Hematopoietic multipotent progenitor cell (in vitro differentiated cells): ENCODE data around the gene PROK1. TPM values are rescaled to one million over a fixed set of nuclear protein-coding genes. Genes with fewer than 3 reads are reported as not detected.

ENCODE experiments used
- DNase-seq, 3 donors: peaks; one replicate each; pipeline ENCODE4 v3.0.0-alpha.2; 2011 to 2015; ENCODE audit warnings: low read depth in 2 of 3, low spot score in 2 of 3
- total RNA-seq: library from RNA; depleted of rRNA; stranded (reverse); fragments of >200 nt; gene quantifications from one replicate; pipeline ENCODE4 v1.2.3, GENCODE V29; 2012

The PROK1 gene
- total RNA-seq, 1 donor, result under 0.01 TPM

DNA sequence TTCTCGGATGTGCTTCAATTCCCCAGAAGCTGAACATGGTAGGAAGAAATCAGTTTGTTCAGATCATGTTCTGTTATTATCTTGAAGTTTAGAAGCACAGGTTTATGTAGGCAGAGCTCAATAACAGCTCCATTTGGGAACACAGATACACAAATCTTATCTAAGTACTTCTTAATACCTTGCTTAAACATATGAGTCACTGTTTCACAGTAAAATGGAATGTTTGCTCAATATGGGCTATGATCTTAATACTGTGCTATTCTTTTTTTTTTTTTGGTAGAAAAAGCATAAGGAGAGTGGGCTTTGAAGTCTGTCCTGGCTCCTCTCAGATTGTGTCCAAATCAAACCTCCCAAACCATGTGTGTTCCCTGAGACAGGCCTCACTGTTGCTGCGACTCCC is 13.4 kb downstream of the PROK1 start:
- DNase-seq, result no peak

DNA sequence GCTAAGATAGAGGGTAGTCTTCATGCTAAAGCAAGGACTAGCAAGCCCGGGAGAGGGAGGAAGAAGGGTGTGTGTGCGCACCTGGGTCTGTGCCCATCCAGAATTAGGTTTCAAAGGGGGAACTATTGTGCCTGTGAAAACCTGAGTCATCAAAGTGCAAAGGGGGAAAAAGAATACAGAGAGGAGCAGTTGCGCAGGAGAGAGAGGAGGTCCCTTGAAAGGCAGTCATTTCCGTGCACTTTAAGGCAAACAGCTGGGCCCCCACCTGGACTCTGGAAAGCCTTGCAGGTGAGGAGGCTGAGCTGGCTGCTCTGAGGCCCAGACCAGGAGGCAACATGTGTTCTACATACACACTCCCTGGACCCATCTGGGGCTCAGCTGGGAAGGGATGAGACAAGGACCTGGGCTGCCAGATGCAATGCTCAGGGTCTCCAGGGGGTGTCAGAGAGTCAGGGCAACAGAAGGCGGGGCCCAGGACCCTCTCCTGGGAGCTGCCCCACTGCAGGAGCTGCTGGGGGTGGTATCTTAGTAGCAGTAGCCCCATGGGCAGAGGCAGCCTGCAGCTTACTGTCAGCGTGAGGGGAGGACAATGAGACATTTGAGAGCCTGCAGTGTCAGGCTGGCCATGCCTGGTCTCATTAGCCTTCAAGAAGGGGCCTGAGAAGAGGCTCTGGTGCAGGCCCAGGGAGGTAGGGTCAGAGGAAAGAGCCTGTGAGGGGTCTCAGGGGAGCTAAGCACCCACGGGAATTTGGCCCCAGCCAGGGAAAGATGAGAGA is 14.3 kb downstream of the PROK1 start:
- DNase-seq, result no peak

- DNase-seq, result no peak
These were observed 14.9 kb downstream of the PROK1 start for GRCh38 chr1:110465814-110466380.

DNA sequence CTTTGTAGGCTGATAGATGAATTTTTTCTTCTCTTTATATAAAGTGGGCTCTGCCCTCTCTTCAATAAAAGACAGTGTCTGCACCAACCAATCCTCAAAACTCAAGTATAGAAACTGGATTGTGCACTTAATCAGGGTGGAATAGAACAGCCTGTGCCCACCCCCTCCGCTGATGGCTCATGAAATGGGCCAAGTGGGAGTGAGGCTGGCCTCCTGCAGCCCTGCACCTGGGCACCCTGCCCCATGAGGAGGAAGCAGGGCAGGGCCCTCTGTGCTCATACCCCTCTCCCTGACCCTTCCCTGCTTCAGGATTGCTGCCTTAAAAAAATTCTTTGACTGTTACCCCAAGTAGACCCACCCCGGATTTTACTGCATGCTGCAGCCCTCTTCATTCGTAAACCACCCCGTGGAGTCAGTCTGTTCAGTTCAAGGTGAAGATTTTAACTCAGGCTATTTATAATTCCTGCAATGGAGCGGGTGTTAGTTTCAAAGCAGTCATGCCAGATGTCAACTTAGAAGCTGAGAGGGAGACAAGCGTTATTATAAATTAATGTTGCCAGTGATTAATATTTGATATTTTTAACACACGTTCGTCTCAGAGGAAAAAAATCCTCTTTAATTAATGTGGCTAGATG is 15.8 kb downstream of the PROK1 start:
- DNase-seq, result no peak

DNA sequence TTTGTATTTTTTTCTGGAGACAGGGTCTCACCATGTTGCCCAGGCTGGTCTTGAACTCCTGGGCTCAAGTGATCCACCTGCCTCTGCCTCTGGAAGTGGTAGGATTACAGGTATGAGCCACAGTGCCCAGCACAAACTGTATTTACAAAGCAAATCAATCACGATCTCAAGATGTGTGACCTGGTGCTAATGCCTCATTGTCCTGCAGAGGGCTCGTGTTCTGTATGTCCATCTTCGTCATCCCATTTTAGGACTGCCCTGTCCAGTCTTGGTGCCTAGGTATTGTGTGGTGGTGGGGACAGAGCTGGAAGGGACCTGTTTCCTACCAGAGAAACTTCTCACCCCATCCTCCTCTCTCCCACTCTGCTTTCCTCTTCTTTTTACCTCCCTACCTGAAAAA is 20.2 kb downstream of the PROK1 start:
- no peak for DNase-seq

GRCh38 chr1:110472546-110472945 is 21.6 kb downstream of the PROK1 start:
- no peak for DNase-seq

DNA sequence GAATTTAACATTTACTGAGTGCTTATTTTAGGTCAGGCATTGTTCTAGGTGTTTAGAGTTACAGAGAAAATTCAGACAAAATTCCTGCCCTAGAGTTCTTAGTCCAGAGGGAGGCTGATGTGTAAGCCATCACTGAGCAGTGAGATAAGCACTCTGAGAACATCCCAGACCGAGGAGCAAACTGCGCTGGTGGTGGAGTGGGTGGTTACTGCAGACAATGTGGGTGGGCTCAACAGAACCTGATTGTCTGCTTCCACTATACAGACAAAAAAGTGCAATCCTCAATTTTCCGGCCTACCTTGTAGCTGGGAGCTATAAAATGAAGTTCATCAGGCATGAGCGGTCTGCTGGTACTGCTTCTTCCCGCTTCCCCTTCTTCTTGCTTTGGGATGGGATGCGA is 23.5 kb downstream of the PROK1 start:
- no peak for DNase-seq

DNA sequence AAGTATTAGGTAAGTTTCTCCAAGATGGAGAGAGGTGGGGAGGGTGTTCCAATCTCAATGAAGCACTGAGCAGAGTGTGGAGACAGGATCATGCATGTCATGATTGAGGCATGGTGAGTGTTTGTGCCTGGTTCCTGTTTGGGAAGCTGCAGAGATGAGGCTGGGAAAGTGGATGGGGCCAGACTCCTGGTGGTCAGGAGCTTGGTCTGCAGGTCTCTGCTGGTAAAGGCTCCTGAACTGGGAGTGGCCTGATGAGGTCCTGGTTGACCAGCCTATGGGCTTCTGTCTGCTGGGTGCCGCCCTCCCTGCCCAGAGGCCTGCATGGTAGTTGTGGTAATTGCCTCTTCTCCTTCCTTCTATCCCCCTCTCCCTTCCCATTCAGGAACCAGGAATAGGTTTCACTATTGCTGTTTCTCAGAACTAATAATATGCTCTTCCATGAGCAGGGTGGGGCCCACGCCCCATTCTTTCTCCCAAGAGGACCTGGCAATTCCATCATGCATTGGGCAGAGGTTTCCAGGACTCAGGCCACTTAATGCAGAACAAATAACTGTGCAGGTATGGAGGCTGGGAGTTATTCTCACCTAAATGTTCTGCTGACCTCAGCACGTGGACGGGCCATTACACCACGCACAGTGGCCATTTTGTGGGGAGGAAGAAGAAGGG is 24.5 kb downstream of the PROK1 start:
- no peak for DNase-seq

DNA sequence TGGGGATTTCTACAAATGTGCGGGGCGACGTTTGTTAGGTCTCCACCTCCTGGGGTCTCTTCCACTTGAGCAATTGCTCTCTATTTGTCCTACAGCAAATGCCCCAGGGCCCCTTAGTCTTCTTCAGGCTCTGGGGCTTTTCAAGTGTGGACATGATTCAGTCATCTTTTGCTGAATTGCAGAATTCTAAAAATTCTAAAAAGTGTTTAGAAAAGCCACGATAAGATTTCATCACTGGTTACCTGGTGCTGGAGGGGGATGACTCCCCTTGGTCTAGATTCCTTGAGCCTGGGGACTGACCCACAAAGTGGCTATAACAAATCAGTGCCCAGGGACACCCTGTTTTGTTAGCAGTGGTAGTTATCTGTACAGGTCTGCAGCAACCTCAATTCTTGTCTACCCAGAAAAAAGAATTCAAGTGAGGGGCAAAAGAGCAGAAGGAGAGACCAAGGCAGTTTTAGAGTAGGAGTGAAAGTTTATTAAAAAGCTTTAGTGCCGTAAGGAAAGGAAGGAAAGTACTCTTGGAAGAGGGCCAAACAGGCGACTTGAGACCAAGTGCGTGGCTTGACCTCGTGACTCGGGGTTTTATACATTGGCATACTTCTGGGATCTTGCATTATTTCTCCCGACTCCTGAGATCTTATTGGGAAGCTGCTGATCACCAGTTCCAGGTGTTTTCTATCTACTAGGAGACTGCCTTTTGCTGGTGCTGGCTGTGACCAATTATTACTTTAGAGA is 25.2 kb downstream of the PROK1 start:
- DNase-seq, result no peak

- no peak for DNase-seq
These were observed 26.1 kb downstream of the PROK1 start for GRCh38 chr1:110477041-110477440.

GRCh38 chr1:110477445-110477957 is 26.6 kb downstream of the PROK1 start:
- DNase-seq, result no peak

- DNase-seq, result no peak
These were observed 27.2 kb downstream of the PROK1 start for GRCh38 chr1:110477967-110478640.

DNA sequence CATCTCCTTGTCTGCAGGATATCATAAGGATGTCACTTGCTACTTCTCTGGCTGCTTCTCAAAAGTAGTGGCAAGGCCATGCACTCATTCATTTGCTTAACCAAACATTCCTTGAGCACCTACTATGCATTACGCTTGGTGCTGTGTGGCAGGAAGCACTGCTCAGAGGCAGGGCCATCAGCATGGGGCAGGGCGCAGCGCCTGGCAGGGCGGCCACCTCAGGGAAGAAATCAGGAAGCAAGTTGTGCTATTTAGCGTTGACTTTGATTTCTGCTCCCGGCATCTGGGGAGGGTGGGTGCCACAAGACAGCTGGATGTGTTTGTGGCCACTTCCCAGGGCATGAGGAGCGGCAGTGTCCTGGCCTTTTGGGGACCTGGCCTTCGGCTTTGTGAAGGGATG is 27.9 kb downstream of the PROK1 start:
- DNase-seq, result no peak

DNA sequence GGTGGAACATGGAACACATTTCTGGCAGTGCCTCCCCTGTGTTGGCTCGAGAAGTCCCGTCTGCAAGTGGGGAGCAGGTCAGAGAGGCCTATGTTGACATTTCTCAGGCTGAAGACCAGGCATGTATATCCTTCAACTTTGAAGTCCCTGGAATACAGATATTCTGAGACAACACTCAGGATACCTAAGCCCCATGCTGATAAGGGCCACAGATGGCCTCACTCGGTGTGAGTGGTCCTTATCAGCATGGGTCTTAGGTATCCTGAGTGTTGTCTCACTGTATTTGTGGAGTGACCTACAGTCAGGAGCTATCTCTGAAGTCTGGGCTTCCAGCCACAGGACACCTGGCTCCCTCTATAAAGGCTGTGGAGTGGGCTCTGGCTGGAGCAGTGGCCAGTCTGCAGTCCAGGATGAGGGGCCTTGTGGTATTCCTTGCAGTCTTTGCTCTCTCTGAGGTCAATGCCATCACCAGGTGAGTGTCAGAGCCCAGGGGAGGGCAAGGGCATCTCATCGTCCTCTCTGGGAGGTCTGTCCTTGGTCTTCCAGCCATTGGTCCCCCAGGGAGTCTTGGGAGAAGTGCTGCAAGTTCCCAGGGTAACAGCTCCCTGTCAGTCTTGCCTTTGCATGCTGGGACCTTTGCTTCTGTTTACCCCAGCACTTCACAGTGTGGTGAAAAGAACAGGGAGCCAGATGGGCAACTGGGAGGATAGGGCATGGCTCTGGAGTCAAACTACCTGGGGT is 29.6 kb downstream of the PROK1 start:
- no peak for DNase-seq

- no peak for DNase-seq
These were observed 31.1 kb downstream of the PROK1 start for GRCh38 chr1:110481968-110482623.

DNA sequence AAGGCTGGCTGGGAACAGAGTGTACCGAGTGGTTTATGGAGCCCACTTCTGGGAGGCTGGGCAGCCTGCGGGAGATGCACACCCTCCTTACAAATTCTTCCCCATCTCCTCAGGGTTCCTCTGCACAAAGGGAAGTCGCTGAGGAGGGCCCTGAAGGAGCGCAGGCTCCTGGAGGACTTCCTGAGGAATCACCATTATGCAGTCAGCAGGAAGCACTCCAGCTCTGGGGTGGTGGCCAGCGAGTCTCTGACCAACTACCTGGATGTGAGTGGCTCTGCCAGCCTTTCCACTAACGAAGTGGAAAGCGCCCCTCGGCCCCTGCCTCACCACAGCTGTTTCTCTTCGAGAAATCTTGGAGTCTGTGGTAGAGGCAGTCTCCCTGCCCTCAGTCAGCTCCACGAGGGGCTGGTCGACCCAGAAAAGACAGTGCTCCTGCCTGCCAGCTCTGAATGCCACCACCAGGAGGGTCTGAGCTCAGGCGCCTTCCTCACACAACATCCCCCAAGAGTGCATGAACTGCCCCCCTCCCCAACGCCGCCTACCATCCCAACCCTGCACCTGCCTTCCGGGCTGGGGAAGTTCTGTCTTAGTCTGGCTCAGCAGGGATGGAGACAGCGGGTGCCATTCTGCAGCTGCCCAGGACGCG is 31.8 kb downstream of the PROK1 start:
- DNase-seq, result no peak

DNA sequence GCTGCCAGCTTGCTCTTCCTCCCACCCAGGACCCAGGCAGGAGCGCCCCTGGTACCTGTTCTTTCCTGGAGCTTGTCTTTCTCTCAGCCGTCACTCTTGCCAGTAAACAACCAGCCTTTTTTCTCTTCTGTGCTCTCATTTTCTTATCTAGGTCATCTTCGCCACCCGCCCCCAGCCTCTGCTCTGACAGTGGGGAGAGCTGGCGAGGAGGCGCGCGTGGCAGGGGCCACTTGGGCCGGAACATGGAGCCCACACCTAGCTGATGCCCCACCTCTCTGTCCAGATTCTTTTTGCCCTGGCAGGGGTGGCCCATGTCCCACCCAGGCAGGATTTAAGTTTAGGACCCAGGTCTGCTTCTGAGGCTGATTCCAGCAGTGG is 32.3 kb downstream of the PROK1 start:
- DNase-seq, result no peak

- no peak for DNase-seq
These were observed 33.9 kb downstream of the PROK1 start for GRCh38 chr1:110484801-110485200.
